Neuronal stem cell (in vitro differentiated cells): ENCODE measurements around the gene FNDC11.

Source experiments
- DNase-seq: peaks from one replicate; pipeline ENCODE4 v3.0.0-alpha.2; 2013; ENCODE audit warnings: low spot score
- H2AFZ ChIP-seq: one replicate; pipeline ENCODE4 v1.6.1; 2013; ENCODE audit warnings: mild to moderate bottlenecking, low read length, inconsistent platforms
- H2AK5ac ChIP-seq: 2 replicates; pipeline ENCODE4 v1.6.1; 2013; ENCODE audit warnings: low read depth, mild to moderate bottlenecking, inconsistent platforms, low read length, moderate library complexity, mixed read lengths
- H2BK120ac ChIP-seq: 2 replicates; pipeline ENCODE4 v1.6.1; 2013; ENCODE audit warnings: low read depth, mild to moderate bottlenecking, inconsistent platforms, low read length, moderate library complexity, mixed read lengths
- H2BK12ac ChIP-seq: one replicate; pipeline ENCODE4 v1.6.1; 2013; ENCODE audit warnings: low read length, inconsistent platforms
- H2BK15ac ChIP-seq: 2 replicates; pipeline ENCODE4 v1.6.1; 2013; ENCODE audit warnings: mild to moderate bottlenecking, low read length, inconsistent platforms, mixed read lengths
- H2BK5ac ChIP-seq: one replicate; pipeline ENCODE4 v1.6.1; 2013; ENCODE audit warnings: inconsistent platforms, mild to moderate bottlenecking, low read length, moderate library complexity
- H3K14ac ChIP-seq: one replicate; pipeline ENCODE4 v1.6.1; 2013; ENCODE audit warnings: low read length, inconsistent platforms
- H3K18ac ChIP-seq: 2 replicates; pipeline ENCODE4 v1.6.1; 2013; ENCODE audit warnings: low read length, inconsistent platforms
- H3K23ac ChIP-seq: 2 replicates; pipeline ENCODE4 v1.6.1; 2013; ENCODE audit warnings: low read depth, mild to moderate bottlenecking, mixed read lengths, low read length, inconsistent platforms; ENCODE audit not compliant: poor library complexity
- H3K27ac ChIP-seq: replicated peaks from 3 replicates; pipeline ENCODE4 v1.5.1; 2013; ENCODE audit warnings: low read length, inconsistent platforms
- H3K27me3 ChIP-seq, 3 experiments: 2 replicates each; pipeline ENCODE4 v1.6.1; 2013; ENCODE audit warnings: low read length in 3 of 3, mild to moderate bottlenecking in 2 of 3, inconsistent platforms in 1 of 3, low read depth in 1 of 3, mixed read lengths in 1 of 3, moderate library complexity in 1 of 3; ENCODE audit not compliant: control insufficient read depth in 3 of 3, insufficient read depth in 3 of 3
- H3K36me3 ChIP-seq, 2 donors: replicated peaks in 1 of 2; 2 replicates each; pipeline ENCODE4 v1.6.1; 2013; ENCODE audit warnings: low read length in 2 of 2; ENCODE audit not compliant: control insufficient read depth in 2 of 2, insufficient read depth in 2 of 2
- H3K4ac ChIP-seq: 2 replicates; pipeline ENCODE4 v1.6.1; 2013; ENCODE audit warnings: inconsistent platforms, mild to moderate bottlenecking, low read length, moderate library complexity
- H3K4me1 ChIP-seq, 2 donors: 1 replicate in 1 of 2; 2 replicates in 1 of 2; pipeline ENCODE4 v1.6.1; 2013; ENCODE audit warnings: low read length in 2 of 2, low read depth in 1 of 2; ENCODE audit not compliant: control insufficient read depth in 2 of 2, insufficient read depth in 1 of 2
- H3K4me2 ChIP-seq: one replicate; pipeline ENCODE4 v1.6.1; 2013; ENCODE audit warnings: mild to moderate bottlenecking, low read length, inconsistent platforms; ENCODE audit not compliant: insufficient read depth, poor library complexity, severe bottlenecking
- H3K4me3 ChIP-seq, 2 donors: 2 replicates each; pipeline ENCODE4 v1.5.1; 2013; ENCODE audit warnings: low read length in 2 of 2, mild to moderate bottlenecking in 2 of 2, inconsistent platforms in 1 of 2, moderate library complexity in 1 of 2
- H3K79me1 ChIP-seq: one replicate; pipeline ENCODE4 v1.6.1; 2013; ENCODE audit warnings: low read depth, mild to moderate bottlenecking, inconsistent platforms, low read length, moderate library complexity
- H3K9ac ChIP-seq: one replicate; pipeline ENCODE4 v1.6.1; 2013; ENCODE audit warnings: mild to moderate bottlenecking, low read depth, low read length, inconsistent platforms; ENCODE audit not compliant: poor library complexity
- H3K9me3 ChIP-seq, 2 donors: replicated peaks in 1 of 2; 2 replicates each; pipeline versions ENCODE3 to v1.6.1; 2013; ENCODE audit warnings: low read length in 2 of 2, mild to moderate bottlenecking in 2 of 2, inconsistent platforms in 1 of 2, low read depth in 1 of 2, mixed read lengths in 1 of 2, moderate library complexity in 1 of 2; ENCODE audit not compliant: control insufficient read depth in 2 of 2, insufficient read depth in 1 of 2
- H4K8ac ChIP-seq: one replicate; pipeline ENCODE4 v1.6.1; 2013; ENCODE audit warnings: low read depth, mild to moderate bottlenecking, inconsistent platforms, low read length, moderate library complexity
- H4K91ac ChIP-seq: one replicate; pipeline ENCODE4 v1.6.1; 2013; ENCODE audit warnings: low read length, low read depth, mild to moderate bottlenecking, inconsistent platforms; ENCODE audit not compliant: poor library complexity
- WGBS, 2 donors: extraction: QIAGEN DNeasy Blood & Tissue Kit; methylation state at CpG; one replicate each; pipeline ENCODE4 v1.1.7; 2013; ENCODE audit warnings: missing lambda C conversion rate in 2 of 2, mixed read lengths in 1 of 2; ENCODE audit not compliant: insufficient read length in 2 of 2, insufficient replicate concordance in 1 of 2; ENCODE audit errors: extremely low coverage in 2 of 2; 5-methylcytosine and 5-hydroxymethylcytosine counted together

FNDC11 gene

GRCh38 chr20:63534427-63534830, 19.5 kb upstream of the FNDC11 start:
- Histone ChIP-seq H3K4me2 (no peak overlapping the region), H3K4me1 (peaks cover 16 to 19% of the 10 kb centered on the region in 2 donors), H3K23ac (peak overlapping the region; percentile 5), H4K8ac (peak overlapping the region; percentile 43), H4K91ac (no peak overlapping the region), H3K4ac (no peak overlapping the region), H2BK12ac (peak overlapping the region; percentile 97), H2BK5ac (no peak overlapping the region), H2AK5ac (peak overlapping the region; percentile 99), H2AFZ (no peak overlapping the region), H3K9me3 (peaks cover 0 to 2% of the 10 kb centered on the region in 2 donors), H3K4me3 (no peak overlapping the region), H3K9ac (peak overlapping the region; percentile 44), H3K79me1 (peaks cover 3% of the 10 kb centered on the region), H3K27ac (no peak overlapping the region), H2BK15ac (peak overlapping the region; percentile 55), H3K18ac (peak overlapping the region; percentile 65), H3K36me3 (no peaks in the 10 kb centered on the region), H2BK120ac (peak overlapping the region; percentile 76), H3K14ac (peak overlapping the region; percentile 97), H3K27me3 (peaks cover 0 to 2% (median 0%) of the 10 kb centered on the region in 3 experiments)
- no peak for DNase-seq
- WGBS, 2 donors: no CpG with 5 or more reads among the region's 12 CpGs

DNA sequence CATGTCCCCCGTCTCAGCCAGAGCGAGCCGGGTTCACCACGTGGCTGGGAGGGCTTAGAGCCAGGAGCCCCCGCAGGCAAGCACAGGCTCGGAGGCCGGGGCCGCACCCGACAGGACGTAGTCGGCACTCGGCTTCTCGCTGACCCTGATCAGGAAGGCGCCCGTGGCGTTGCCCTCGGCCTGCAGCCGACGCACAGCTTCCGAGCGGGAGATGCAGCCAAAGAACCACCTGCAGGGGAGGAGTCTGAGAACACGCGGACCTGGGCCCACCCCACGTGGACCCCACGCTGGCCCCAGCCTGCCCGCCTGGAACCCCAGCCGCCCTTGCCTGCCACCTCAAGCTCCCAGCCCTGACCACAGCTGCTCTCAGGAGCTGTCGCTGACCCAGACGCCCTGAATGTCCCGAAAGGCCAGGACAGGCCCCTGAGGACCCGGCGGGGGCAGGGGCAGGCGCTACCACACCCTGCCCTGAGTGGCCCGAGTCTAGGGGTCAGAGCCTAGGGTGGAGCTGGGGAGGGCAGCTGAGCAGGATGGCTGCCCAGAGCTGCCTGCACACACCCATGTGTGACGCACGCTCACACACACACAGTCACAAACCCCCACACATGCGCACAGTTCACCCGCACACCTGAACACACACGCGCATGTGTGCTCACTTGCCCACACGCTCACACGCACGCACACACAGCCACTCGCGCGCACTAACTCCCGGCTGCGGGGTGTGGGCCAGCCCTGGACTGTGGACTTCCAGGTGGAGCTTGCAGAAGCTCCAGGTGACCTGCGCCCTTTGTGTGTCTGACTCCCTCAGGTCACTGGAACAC, 18.9 kb upstream of the FNDC11 start:
- DNase-seq: no peak

DNA sequence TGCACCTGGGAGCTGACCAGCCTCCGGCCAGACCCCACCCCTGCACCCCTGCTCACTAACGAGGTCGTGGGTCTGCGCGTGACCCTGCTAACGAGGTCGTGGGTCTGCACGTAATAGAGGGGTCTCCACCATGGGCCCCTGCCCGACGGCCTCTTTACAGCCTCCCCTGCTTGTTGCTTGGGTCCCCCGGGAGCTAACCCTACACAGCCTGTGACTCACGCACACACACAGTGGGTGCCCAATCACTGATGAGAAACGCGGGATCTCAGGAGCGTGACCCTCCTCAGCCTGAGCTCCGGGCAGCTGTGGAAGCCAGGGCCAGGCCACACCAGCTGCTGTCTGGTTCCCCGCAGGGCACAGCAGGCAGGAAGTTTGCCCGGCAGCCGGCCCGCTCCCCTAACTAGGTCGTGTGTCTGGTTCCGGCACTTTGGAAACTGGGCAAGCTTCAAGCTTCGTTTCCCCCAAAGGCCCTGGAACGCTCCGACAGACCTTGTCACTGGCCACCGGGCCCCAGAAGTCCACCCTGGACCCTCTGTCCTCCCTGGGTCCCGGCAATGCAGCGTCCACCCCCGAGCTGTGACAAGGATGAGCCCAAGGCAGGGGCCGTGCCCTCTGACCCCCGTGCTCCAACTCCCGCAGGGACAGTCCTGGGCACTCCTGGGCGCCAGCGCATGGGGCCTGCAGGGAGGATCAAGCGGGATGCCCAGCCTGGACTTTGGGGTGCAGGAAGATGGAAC, 17.6 kb upstream of the FNDC11 start:
- no peak overlapping the region for H4K8ac ChIP-seq
- no peak overlapping the region for H3K4me3 ChIP-seq
- H3K4me2 ChIP-seq: no peak overlapping the region
- peak overlapping the region; percentile 20 for H3K18ac ChIP-seq
- peak overlapping the region; percentile 97 for H2BK15ac ChIP-seq
- peak overlapping the region; percentile 100 for H2AK5ac ChIP-seq
- H3K4ac ChIP-seq: no peak overlapping the region
- H3K9ac ChIP-seq: peak overlapping the region; percentile 30
- H3K27ac ChIP-seq: no peak overlapping the region
- DNase-seq: peak; percentile 31
- H3K27me3 ChIP-seq: peaks cover 0 to 16% (median 0%) of the 10 kb centered on the region in 3 experiments
- no peak overlapping the region for H3K14ac ChIP-seq
- peak overlapping the region; percentile 80 for H3K23ac ChIP-seq
- H2AFZ ChIP-seq: peak overlapping the region; percentile 53
- peak overlapping the region; percentile 44 for H2BK5ac ChIP-seq
- no peaks in the 10 kb centered on the region for H3K36me3 ChIP-seq
- H2BK120ac ChIP-seq: no peak overlapping the region
- peaks cover 16 to 21% of the 10 kb centered on the region in 2 donors for H3K4me1 ChIP-seq
- WGBS, 2 donors: no CpG with 5 or more reads among the region's 35 CpGs
- no peaks in the 10 kb centered on the region for H3K79me1 ChIP-seq
- H2BK12ac ChIP-seq: peak overlapping the region; percentile 97
- H3K9me3 ChIP-seq: peaks cover 0 to 2% of the 10 kb centered on the region in 2 donors
- H4K91ac ChIP-seq: no peak overlapping the region

More for the DNA sequence above, 18.9 kb upstream of the FNDC11 start:
- H2BK5ac ChIP-seq: peak overlapping the region; percentile 90
- H3K36me3 ChIP-seq: no peaks in the 10 kb centered on the region
- H2BK120ac ChIP-seq: no peak overlapping the region
- peak overlapping the region; percentile 65 for H3K18ac ChIP-seq
- no peak overlapping the region for H3K4me2 ChIP-seq
- peaks cover 0 to 3% (median 0%) of the 10 kb centered on the region in 3 experiments for H3K27me3 ChIP-seq
- no peak overlapping the region for H3K27ac ChIP-seq
- H2BK15ac ChIP-seq: peak overlapping the region; percentile 75
- H4K91ac ChIP-seq: peak overlapping the region; percentile 99
- no peak overlapping the region for H3K4me3 ChIP-seq
- peak overlapping the region; percentile 98 for H3K23ac ChIP-seq
- no peaks in the 10 kb centered on the region for H3K79me1 ChIP-seq
- H2BK12ac ChIP-seq: peak overlapping the region; percentile 97
- H4K8ac ChIP-seq: peak overlapping the region; percentile 43
- H3K4me1 ChIP-seq: peaks cover 16 to 20% of the 10 kb centered on the region in 2 donors
- peak overlapping the region; percentile 60 for H3K9ac ChIP-seq
- no CpG with 5 or more reads among the region's 49 CpGs for WGBS, 2 donors
- H3K4ac ChIP-seq: no peak overlapping the region
- peaks cover 0 to 2% of the 10 kb centered on the region in 2 donors for H3K9me3 ChIP-seq
- H3K14ac ChIP-seq: peak overlapping the region; percentile 97
- H2AFZ ChIP-seq: no peak overlapping the region
- H2AK5ac ChIP-seq: peak overlapping the region; percentile 99
